ENCODE data around the gene DALRD3. TPM values are rescaled to one million over a fixed set of nuclear protein-coding genes. Genes with fewer than 3 reads are reported as not detected.

The DALRD3 gene
- total RNA-seq, 1 donor from 2014 or later = 18.5 TPM

DNA sequence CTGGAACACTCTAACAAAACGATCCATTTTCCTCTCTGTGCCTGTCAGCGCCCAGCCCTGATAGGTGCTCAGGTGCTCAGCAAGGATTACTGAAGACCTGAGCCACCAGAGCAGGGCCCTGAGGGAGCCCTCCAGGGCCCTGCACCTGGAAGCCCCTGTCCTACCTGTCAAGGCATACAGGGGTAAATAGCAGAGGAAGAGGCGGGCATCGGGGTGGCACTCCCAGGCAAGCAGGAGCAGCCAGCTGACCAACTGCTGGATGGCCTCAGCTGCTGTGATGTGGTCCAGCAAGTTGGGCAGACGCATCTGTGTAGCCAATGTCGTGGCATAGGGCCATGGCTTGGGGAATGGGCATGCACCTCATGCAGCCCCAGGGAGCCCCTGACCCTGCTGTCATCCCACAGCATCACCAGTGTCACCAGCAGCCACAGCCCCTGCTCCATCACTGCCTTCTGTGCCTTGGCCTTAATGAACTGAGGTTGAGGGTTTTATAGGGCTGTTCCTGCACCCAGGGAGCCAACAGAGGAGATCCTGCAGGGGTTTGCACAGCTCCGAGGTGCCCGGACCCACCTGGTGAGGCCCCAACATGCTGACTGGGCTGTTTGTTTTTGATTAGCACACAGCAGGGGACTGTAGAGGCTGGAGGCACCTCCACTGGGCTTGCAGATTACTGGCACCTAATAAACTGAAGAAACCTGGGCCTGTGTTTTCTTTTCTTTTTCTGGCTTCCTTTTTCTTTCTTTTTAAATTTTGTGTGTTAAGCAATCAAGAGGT is 19.1 kb downstream of the DALRD3 start:
- H3K27me3 Mint-ChIP-seq (ENCODE audit: low read depth, unreplicated experiment) = no peaks in the 10 kb centered on the region
- no peaks in the 10 kb centered on the region for H3K9me3 Mint-ChIP-seq (ENCODE audit: unreplicated experiment)
- H3K4me3 Mint-ChIP-seq (ENCODE audit: unreplicated experiment) = no peak overlapping the region
- H3K4me2 ChIP-seq (ENCODE audit: low read length) = no peak overlapping the region
- no peaks in the 10 kb centered on the region for H3K4me1 ChIP-seq (ENCODE audit: insufficient read depth, low read length)
- no peak overlapping the region for H3K27ac ChIP-seq (ENCODE audit: low read depth, low read length)
- H3K9ac ChIP-seq (ENCODE audit: low read length) = no peak overlapping the region
- H3K27ac Mint-ChIP-seq (ENCODE audit: unreplicated experiment) = no peak overlapping the region
- peaks cover 5% of the 10 kb centered on the region for H4K20me1 ChIP-seq (ENCODE audit: insufficient read depth, low read length)
- TF ChIP-seq EZH2 (IDR thresholded peaks at IDR 0.05; ENCODE audit: insufficient read depth, low read length) = no peak
- TF ChIP-seq, protein P1, sequence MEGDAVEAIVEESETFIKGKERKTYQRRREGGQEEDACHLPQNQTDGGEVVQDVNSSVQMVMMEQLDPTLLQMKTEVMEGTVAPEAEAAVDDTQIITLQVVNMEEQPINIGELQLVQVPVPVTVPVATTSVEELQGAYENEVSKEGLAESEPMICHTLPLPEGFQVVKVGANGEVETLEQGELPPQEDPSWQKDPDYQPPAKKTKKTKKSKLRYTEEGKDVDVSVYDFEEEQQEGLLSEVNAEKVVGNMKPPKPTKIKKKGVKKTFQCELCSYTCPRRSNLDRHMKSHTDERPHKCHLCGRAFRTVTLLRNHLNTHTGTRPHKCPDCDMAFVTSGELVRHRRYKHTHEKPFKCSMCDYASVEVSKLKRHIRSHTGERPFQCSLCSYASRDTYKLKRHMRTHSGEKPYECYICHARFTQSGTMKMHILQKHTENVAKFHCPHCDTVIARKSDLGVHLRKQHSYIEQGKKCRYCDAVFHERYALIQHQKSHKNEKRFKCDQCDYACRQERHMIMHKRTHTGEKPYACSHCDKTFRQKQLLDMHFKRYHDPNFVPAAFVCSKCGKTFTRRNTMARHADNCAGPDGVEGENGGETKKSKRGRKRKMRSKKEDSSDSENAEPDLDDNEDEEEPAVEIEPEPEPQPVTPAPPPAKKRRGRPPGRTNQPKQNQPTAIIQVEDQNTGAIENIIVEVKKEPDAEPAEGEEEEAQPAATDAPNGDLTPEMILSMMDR (IDR thresholded peaks at IDR 0.05; ENCODE audit: insufficient read depth, low read depth, low read length) = no peak
- H3K27me3 ChIP-seq (ENCODE audit: insufficient read depth, low read length) = no peaks in the 10 kb centered on the region
- DNase-seq (ENCODE audit: low read depth) (no peak), FAIRE-seq (no peak)
- no peaks in the 10 kb centered on the region for H3K4me1 Mint-ChIP-seq (ENCODE audit: low read depth, unreplicated experiment)
- H3K36me3 Mint-ChIP-seq (ENCODE audit: low read depth, unreplicated experiment) = peaks cover 5% of the 10 kb centered on the region
- H2AFZ ChIP-seq (ENCODE audit: low read depth, low read length) = no peak overlapping the region
- H3K79me2 ChIP-seq (ENCODE audit: insufficient read depth, low read length) = peaks cover 6% of the 10 kb centered on the region
- H3K36me3 ChIP-seq (ENCODE audit: insufficient read depth, low read length) = peaks cover 2% of the 10 kb centered on the region
- H3K4me3 ChIP-seq (ENCODE audit: insufficient read depth, low read depth, low read length) = no peak overlapping the region
- H3K9me3 ChIP-seq (ENCODE audit: insufficient read depth, low read depth, low read length) = no peaks in the 10 kb centered on the region

DNA sequence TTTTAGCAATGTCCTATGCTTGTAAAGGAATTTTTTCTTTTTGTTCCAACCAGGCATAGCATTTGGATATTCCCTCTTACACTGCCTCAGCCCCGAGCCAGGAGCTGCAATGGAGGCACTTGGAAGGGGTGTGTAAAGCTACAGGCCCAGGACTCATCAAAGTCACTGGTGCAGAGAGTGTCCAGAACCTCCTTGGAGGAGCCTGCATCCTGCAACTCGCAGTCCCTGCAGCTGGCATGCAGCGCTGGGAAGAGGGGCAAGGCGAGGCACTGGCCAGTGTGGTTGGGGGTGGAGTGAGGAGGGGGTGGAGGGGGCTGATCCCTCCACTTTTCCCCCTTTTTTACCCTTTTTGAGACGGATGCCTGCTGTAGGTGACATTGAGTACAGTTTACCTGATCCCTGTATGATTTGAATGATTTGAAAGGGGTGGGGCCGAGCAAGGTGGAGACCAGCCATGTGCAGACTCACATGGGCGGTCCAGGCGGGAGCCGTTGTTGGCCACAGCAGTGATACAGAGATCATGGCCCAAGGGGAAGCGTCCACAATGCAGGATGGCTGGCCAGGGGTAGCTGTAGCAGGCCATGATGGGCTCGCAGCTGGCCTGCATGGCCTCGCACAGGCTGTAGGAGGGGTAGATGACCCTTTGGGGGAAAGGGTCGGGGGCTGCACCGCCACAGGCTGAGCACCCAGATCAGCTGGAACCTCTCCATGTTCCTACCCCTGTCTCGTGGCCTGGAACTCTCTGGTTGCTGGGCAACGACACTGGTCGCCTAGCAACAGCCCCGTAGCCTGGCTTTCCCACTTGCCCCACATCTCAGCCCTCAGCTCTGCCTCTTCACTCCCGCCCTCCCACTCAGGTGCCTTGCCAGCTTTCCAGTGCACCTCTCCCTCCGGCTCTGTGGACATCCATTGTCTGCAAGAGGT is 20.4 kb downstream of the DALRD3 start:
- no peaks in the 10 kb centered on the region for H3K9me3 ChIP-seq (ENCODE audit: insufficient read depth, low read depth, low read length)
- no peak overlapping the region for H3K4me3 ChIP-seq (ENCODE audit: insufficient read depth, low read depth, low read length)
- Mint-ChIP-seq H3K9me3 (ENCODE audit: unreplicated experiment) (no peaks in the 10 kb centered on the region), H3K27ac (ENCODE audit: unreplicated experiment) (no peak overlapping the region), H3K27me3 (ENCODE audit: low read depth, unreplicated experiment) (no peaks in the 10 kb centered on the region), H3K4me3 (ENCODE audit: unreplicated experiment) (no peak overlapping the region), H3K4me1 (ENCODE audit: low read depth, unreplicated experiment) (no peaks in the 10 kb centered on the region), H3K36me3 (ENCODE audit: low read depth, unreplicated experiment) (peaks cover 10% of the 10 kb centered on the region)
- H3K4me1 ChIP-seq (ENCODE audit: insufficient read depth, low read length) = no peaks in the 10 kb centered on the region
- peaks cover 2% of the 10 kb centered on the region for H3K36me3 ChIP-seq (ENCODE audit: insufficient read depth, low read length)
- no peak overlapping the region for H3K27ac ChIP-seq (ENCODE audit: low read depth, low read length)
- H3K4me2 ChIP-seq (ENCODE audit: low read length) = no peak overlapping the region
- TF ChIP-seq, protein P1 (IDR thresholded peaks at IDR 0.05; ENCODE audit: insufficient read depth, low read depth, low read length) = no peak
- TF ChIP-seq EZH2 (IDR thresholded peaks at IDR 0.05; ENCODE audit: insufficient read depth, low read length) = no peak
- FAIRE-seq = no peak
- no peak for DNase-seq (ENCODE audit: low read depth)
- H3K79me2 ChIP-seq (ENCODE audit: insufficient read depth, low read length) = peaks cover 12% of the 10 kb centered on the region
- peaks cover 5% of the 10 kb centered on the region for H4K20me1 ChIP-seq (ENCODE audit: insufficient read depth, low read length)
- H2AFZ ChIP-seq (ENCODE audit: low read depth, low read length) = no peak overlapping the region
- no peak overlapping the region for H3K9ac ChIP-seq (ENCODE audit: low read length)
- no peaks in the 10 kb centered on the region for H3K27me3 ChIP-seq (ENCODE audit: insufficient read depth, low read length)

Data from astrocyte (in vitro differentiated cells and primary cell).